ENCODE measurements around the gene SLC30A10. TPM values are rescaled to one million over a fixed set of nuclear protein-coding genes. Genes with fewer than 3 reads are reported as not detected.

The SLC30A10 gene
- total RNA-seq, 1 donor from 2014 or later: not detected

DNA sequence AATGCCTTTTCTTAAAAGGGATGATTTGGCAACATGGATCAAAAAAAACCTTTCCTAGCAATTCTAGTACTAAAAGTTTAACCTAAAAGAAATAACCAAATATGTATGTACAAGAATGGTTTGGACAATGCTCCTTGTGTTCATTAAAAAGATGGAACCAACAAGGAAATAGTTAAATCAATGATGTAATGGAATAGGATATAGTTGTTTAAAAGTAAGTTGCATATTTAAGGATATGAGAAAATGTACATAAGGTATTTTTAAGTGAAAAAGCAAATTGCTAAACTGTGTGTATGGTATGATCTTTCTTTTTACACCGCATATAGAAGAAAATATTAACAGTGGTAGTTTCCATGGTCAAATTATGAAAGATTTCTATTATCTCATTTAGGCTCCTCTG, 12.1 kb downstream of the SLC30A10 start:
- Mint-ChIP-seq H3K27me3 (ENCODE audit: unreplicated experiment) (no peaks in the 10 kb centered on the region), H3K4me3 (ENCODE audit: unreplicated experiment) (no peak overlapping the region), H3K36me3 (ENCODE audit: low read depth, unreplicated experiment) (no peaks in the 10 kb centered on the region), H3K9me3 (ENCODE audit: unreplicated experiment) (no peaks in the 10 kb centered on the region), H3K4me1 (ENCODE audit: unreplicated experiment) (no peaks in the 10 kb centered on the region), H3K27ac (ENCODE audit: unreplicated experiment) (no peak overlapping the region)
- DNase-seq (ENCODE audit: low spot score): no peak
- TF ChIP-seq, protein P1, sequence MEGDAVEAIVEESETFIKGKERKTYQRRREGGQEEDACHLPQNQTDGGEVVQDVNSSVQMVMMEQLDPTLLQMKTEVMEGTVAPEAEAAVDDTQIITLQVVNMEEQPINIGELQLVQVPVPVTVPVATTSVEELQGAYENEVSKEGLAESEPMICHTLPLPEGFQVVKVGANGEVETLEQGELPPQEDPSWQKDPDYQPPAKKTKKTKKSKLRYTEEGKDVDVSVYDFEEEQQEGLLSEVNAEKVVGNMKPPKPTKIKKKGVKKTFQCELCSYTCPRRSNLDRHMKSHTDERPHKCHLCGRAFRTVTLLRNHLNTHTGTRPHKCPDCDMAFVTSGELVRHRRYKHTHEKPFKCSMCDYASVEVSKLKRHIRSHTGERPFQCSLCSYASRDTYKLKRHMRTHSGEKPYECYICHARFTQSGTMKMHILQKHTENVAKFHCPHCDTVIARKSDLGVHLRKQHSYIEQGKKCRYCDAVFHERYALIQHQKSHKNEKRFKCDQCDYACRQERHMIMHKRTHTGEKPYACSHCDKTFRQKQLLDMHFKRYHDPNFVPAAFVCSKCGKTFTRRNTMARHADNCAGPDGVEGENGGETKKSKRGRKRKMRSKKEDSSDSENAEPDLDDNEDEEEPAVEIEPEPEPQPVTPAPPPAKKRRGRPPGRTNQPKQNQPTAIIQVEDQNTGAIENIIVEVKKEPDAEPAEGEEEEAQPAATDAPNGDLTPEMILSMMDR (IDR thresholded peaks at IDR 0.05; ENCODE audit: unreplicated experiment): no peak

DNA sequence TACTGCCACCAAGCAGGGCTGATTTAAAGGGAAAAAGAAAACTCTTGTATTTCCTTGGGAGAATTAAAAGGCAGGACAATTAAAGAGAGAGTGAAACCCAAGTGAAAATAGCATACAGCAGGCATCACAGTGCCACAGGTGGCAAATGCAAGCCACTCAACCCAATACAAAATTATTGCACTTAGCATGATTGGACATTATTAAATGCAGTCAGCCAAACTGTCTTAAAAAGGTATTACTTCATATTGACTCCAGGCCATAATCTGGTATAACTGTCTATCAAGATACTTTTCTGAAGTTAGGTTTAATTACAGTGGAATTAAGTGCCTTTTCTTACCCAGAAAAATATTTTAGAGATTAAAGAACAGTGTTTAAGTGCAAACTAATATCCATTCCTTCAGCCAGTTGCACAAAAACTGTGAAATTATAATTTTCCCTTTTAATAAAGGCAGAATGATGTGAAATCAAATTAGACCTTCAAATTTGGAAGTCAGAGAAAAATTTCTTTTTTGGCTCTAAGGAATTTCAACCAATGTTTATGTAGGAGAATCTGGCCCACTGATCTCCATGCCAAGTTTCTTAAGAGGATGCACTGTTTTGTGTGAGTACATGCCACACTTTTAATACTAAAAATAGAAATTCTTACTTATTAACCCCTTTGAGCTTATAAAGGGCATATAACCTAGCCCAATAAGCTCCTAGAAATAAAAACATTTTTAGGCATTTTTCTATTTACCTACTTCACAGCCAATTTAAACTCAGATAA, 15.2 kb downstream of the SLC30A10 start:
- Mint-ChIP-seq H3K4me3 (ENCODE audit: unreplicated experiment) (no peak overlapping the region), H3K36me3 (ENCODE audit: low read depth, unreplicated experiment) (no peaks in the 10 kb centered on the region), H3K4me1 (ENCODE audit: unreplicated experiment) (no peaks in the 10 kb centered on the region), H3K27ac (ENCODE audit: unreplicated experiment) (no peak overlapping the region), H3K27me3 (ENCODE audit: unreplicated experiment) (no peaks in the 10 kb centered on the region), H3K9me3 (ENCODE audit: unreplicated experiment) (no peaks in the 10 kb centered on the region)
- DNase-seq (ENCODE audit: low spot score): no peak
- TF ChIP-seq, protein P1 (IDR thresholded peaks at IDR 0.05; ENCODE audit: unreplicated experiment): no peak

DNA sequence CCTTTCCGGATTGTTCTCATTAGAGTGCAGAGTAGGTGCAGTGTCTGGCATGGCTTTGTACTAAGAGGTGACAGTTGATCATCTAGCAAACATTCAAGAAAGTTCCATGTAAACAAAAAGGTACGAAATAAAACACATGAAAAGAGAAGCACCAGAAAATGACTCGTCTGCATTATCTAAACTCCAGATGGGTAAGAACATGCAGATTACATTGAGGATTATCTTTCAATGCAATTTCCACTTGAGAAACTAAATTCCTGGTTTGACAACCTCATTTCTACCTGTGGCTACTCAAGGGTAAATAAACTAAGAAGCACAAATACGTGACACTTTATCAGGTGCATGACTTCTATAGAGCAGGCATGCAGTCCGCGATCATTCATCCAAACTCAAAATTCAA, 17.6 kb downstream of the SLC30A10 start:
- peaks cover 11% of the 10 kb centered on the region for H3K4me1 Mint-ChIP-seq (ENCODE audit: unreplicated experiment)
- no peaks in the 10 kb centered on the region for H3K36me3 Mint-ChIP-seq (ENCODE audit: low read depth, unreplicated experiment)
- no peak overlapping the region for H3K4me3 Mint-ChIP-seq (ENCODE audit: unreplicated experiment)
- peaks cover 2% of the 10 kb centered on the region for H3K27me3 Mint-ChIP-seq (ENCODE audit: unreplicated experiment)
- no peaks in the 10 kb centered on the region for H3K9me3 Mint-ChIP-seq (ENCODE audit: unreplicated experiment)
- TF ChIP-seq, protein P1 (IDR thresholded peaks at IDR 0.05; ENCODE audit: unreplicated experiment): no peak
- DNase-seq (ENCODE audit: low spot score): no peak
- H3K27ac Mint-ChIP-seq (ENCODE audit: unreplicated experiment): no peak overlapping the region

DNA sequence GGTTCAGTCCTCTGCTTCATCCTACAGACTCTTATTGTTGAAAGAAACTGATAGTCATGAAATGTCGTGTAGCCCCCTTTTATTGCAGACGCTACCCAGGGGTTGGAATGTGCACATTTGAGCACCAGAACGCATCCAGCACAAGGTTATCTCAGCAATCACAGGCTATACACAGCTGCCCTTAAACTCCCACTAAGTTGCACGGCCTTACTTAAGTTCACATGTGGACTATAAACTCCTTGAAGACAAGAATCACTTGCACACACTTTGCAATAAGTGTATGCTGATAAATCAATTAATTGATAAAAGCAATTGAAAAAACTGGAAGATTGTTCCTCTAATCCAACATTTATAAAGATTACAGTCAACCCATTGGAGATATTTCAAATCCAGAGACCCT, 18.9 kb downstream of the SLC30A10 start:
- DNase-seq (ENCODE audit: low spot score): no peak
- no peak overlapping the region for H3K4me3 Mint-ChIP-seq (ENCODE audit: unreplicated experiment)
- TF ChIP-seq, protein P1 (IDR thresholded peaks at IDR 0.05; ENCODE audit: unreplicated experiment): no peak
- peaks cover 11% of the 10 kb centered on the region for H3K4me1 Mint-ChIP-seq (ENCODE audit: unreplicated experiment)
- H3K9me3 Mint-ChIP-seq (ENCODE audit: unreplicated experiment): no peaks in the 10 kb centered on the region
- H3K36me3 Mint-ChIP-seq (ENCODE audit: low read depth, unreplicated experiment): no peaks in the 10 kb centered on the region
- no peak overlapping the region for H3K27ac Mint-ChIP-seq (ENCODE audit: unreplicated experiment)
- H3K27me3 Mint-ChIP-seq (ENCODE audit: unreplicated experiment): peaks cover 2% of the 10 kb centered on the region

DNA sequence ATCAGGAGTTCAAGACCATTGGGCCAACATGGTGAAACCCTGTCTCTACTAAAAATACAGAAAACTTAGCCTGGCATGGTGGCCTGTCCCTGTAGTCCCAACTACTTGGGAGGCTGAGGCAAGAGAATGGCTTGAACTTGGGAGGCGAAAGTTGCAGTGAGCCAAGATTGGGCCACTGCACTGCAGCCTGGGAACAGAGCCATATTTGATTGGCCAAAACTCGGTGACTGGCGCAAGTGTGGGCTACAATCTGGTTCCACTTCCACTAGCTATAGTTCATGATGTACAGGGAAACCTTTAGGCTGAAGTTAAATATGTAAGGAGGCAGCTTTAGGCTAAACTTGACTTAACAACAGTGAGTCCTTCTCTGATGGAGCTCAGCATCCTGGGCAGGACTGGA, 20.2 kb downstream of the SLC30A10 start:
- Mint-ChIP-seq H3K4me3 (ENCODE audit: unreplicated experiment) (no peak overlapping the region), H3K27me3 (ENCODE audit: unreplicated experiment) (peaks cover 2% of the 10 kb centered on the region)
- TF ChIP-seq, protein P1 (IDR thresholded peaks at IDR 0.05; ENCODE audit: unreplicated experiment): no peak

More for the DNA sequence above, 20.2 kb downstream of the SLC30A10 start:
- Mint-ChIP-seq H3K27ac (ENCODE audit: unreplicated experiment) (no peak overlapping the region), H3K36me3 (ENCODE audit: low read depth, unreplicated experiment) (no peaks in the 10 kb centered on the region), H3K4me1 (ENCODE audit: unreplicated experiment) (peaks cover 11% of the 10 kb centered on the region), H3K9me3 (ENCODE audit: unreplicated experiment) (no peaks in the 10 kb centered on the region)
- DNase-seq (ENCODE audit: low spot score): no peak

All from endothelial cell (in vitro differentiated cells).